Activated CD4-positive, CD25-positive, alpha-beta regulatory T cell treated with anti-CD3 and anti-CD28 coated beads, Interleukin-2, amount 50 U/mL, for 16 hours (primary cell): Measurements from ENCODE around the gene HOXA10.

Experiments
- DNase-seq: peaks from one replicate; pipeline ENCODE4 v3.0.0-alpha.2; 2020; ENCODE audit warnings: low read depth, low spot score

The HOXA10 gene

DNA sequence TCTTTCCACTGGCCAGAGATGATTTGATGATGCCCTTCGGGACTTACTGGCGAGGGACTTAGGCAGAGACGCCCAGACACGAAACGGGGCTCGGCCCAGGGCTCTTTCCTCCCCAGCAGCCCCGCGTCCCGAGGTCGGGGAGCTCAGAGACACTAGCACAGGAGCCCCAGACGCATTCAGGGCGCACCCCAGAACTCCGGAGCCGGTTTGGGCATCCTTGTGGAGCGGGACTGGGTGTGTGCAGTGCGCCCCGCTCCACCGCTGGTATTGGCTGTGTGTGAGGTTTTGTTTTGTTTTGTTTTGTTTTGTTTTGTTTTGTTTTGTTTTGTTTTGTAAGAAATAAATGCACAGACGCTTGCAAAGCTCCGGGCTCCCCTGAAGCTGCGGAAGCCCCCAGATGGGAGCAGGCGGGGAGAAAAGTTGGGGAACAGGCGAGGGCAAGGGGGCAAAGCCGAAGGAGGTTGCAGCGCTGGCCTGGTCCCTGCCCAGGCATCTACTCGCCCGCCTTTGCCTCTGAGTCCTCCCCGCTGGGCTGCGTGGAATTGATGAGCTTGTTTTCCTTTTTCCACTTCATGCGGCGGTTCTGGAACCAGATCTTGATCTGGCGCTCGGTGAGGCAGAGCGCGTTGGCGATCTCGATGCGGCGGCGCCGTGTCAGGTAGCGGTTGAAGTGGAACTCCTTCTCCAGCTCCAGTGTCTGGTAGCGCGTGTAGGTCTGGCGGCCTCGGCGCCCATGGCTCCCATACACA lies 28.8 kb downstream of the HOXA10 start:
- no peak for DNase-seq

DNA sequence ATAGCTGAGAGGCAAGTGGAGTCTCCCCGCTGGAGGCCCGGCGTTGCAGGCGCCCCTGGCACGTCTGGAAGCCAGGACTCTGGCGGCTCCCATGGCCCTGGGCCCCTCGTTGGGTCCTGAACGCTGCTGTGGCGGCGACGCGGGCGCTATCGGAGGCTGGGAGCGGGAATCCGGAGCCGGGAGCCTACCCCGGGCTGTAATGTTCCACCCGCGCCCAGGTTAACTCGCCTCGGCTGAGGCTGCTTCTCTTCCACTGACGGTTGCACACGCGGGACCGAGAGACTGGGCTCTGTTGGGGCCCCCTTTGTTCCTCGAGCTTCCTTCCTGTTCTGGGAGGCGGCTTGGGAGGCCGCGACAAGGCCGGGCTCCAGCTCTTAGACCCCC lies 29.3 kb downstream of the HOXA10 start:
- no peak for DNase-seq

DNA sequence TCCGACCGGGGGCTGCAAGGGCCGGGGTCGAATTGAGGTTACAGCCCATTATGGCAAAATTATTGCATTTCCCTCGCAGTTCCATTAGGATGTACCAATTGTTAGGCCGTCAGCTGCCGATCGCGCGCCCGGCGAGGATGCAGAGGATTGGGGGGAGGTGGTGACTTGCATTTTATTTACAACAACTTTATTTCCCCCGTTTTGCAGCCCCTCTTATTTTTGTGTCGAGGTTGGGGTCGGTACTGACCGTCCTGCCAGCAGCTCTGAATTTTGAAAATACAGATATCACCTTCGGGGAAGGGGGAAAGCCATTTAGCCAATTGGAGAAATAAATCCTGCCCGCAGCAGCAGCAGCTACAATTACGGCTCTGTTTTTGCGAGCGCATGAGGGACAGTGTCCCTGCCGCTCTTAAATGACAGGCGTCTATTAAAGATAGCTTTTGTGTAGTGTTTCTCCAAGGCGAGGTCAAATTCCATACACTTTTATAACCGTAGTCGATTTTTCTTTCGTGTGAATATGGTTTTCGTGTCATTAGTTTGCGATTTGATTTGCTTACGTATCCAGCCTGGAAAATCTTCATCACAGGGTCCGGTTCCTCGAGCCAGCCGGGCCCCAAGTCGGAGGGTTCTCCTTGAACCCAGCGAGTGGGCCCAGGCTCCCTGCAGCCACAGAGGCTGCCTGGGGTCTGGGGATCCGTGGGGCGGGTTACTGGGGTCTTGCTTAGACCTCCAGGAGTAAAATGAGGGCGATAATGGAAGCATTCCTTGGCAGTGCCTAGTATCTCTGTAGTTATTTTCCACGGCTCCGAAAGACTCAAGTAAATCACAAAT lies 30.0 kb downstream of the HOXA10 start:
- DNase-seq = no peak

DNA sequence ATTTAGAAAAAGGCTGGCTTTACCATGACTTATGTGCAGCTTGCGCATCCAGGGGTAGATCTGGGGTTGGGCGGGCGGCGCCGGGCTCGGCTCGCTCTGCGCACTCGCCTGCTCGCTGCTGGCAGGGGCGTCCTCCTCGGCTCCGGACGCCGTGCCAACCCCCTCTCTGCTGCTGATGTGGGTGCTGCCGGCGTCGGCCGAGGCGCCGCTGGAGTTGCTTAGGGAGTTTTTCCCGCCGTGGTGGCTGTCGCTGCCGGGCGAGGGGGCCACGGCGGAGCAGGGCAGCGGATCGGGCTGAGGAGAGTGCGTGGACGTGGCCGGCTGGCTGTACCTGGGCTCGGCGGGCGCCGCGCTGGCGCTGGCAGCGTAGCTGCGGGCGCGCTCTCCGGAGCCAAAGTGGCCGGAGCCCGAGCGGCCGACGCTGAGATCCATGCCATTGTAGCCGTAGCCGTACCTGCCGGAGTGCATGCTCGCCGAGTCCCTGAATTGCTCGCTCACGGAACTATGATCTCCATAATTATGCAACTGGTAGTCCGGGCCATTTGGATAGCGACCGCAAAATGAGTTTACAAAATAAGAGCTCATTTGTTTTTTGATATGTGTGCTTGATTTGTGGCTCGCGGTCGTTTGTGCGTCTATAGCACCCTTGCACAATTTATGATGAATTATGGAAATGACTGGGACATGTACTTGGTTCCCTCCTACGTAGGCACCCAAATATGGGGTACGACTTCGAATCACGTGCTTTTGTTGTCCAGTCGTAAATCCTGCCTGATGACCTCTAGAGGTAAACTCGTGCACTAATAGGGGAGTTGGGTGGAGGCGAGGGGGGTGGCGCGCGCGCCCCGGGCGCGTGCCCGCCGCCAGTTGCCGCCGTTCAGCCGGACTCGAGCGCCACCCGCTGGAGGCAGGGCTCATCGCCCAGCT lies 30.8 kb downstream of the HOXA10 start, which contains the start of gene HOXA5:
Gene HOXA5 (minus strand): TSS at position 659 of the 927 bp plus-strand sequence. CDS start 74 bp downstream, at position 585.
- no peak for DNase-seq

DNA sequence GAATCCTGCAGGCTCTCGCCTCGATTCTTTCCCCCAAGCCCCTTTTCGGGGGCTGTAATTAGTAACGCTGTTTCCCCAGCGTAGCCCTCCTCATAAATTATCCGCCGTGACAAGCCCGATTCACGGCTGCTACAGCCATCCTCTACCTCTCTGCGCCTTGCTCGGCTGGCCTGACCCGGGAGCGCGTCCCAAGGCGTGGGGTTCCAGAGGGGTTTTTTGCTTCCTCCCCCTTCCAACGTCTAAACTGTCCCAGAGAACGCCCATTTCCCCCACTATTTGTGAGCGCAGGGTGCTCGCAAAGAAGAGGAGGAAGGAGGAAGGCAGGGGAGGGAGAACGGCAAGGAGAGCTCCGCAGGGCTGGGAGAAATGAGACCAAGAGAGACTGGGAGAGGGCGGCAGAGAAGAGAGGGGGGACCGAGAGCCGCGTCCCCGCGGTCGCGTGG lies 31.5 kb downstream of the HOXA10 start:
- DNase-seq = no peak

DNA sequence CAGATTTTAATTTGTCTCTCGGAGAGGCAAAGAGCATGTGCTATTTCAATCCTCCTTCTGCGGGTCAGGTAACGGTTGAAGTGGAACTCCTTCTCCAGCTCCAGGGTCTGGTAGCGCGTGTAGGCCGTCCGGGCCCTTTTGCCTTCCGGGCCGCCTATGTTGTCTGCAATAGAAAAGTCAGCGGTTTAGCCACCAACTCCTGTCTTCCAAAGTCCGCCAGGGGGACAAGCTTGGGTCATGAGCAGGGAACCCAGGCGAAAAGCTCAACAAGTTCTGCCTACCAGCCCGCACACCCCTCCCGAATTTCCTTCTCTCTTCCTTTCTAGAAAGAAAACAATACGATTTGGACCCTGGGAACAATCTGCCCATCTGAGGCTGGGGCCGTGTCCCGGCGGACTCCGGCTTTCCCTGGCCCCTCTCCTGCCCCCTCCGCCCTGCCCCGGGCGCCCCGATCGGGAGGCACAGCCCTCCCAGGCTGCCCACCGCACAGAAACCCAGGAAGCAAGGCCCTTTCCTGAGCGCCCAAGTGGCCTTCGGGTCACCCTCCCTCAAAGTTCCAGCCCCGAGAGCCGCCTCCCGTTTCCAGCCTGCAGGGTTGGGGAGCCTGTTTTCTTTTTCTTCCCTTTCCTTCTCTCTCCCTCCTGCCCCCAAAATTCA lies 32.1 kb downstream of the HOXA10 start:
- no peak for DNase-seq

DNA sequence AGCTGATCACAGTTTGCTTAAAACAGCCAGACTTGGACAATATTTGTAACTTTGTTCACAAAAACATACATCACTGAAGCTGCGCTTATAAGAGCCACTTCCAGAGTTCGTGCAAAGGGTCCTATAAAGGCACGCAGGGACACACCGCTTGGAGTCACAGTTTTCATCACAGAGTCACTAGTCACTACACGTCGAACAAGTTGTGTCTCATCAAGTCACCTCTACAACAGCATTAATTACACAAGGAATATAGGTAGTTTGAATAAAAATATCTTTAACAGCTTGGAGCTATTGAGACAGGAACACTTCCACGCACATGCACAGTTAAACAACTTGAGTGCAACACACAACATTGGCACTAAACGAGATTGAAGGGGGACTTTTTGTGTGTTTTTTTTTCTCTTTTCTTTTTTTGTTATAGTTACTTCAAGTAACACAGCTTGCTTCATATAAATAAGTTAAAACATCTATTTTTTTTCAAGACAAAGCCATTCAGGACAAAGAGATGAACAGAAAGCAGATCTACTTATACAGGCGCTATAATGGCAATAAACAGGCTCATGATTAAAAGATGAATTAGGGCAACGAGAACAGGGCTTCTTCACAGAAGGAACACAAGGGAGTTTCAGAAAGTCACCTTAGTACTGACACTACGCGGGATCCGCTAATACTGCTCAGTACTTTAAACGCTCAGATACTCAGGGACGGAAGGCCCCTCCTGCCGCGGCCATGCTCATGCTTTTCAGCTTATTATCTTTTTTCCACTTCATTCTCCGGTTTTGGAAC lies 32.8 kb downstream of the HOXA10 start:
- DNase-seq = no peak

DNA sequence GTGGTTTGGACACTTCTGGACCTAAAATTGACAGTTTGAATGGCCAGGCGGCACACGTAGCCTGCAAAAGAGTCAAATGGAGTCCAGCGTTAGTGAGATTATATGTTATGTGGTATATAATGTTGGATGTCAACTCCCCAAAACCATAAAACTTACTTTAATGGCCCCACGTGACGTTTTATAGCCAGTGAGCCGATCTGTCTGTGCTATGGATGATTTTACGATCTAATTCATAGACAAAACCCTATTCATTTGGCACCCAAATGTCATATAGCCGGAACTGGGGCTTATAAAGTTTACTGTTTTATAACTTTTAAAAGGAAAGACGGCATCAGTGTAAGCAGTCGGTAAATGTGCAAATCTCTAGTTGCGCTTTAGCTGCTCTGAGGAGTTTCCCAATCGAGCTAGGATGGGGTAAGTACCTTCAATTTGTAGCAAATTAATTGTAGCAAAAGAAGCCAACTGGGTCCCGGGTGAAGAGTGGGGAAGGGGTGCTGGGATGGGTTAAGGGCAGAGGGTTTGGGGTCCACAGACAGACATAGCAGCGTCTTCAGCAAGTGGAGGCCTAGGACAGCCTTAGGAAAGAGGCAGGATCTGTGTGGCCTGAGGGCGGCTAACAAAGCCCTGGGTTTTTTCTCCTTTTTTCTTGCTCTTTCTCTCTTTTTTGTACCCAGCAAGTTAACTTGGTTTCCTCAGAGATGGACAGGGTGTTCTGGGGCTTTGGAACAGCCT lies 33.8 kb downstream of the HOXA10 start:
- DNase-seq = no peak

DNA sequence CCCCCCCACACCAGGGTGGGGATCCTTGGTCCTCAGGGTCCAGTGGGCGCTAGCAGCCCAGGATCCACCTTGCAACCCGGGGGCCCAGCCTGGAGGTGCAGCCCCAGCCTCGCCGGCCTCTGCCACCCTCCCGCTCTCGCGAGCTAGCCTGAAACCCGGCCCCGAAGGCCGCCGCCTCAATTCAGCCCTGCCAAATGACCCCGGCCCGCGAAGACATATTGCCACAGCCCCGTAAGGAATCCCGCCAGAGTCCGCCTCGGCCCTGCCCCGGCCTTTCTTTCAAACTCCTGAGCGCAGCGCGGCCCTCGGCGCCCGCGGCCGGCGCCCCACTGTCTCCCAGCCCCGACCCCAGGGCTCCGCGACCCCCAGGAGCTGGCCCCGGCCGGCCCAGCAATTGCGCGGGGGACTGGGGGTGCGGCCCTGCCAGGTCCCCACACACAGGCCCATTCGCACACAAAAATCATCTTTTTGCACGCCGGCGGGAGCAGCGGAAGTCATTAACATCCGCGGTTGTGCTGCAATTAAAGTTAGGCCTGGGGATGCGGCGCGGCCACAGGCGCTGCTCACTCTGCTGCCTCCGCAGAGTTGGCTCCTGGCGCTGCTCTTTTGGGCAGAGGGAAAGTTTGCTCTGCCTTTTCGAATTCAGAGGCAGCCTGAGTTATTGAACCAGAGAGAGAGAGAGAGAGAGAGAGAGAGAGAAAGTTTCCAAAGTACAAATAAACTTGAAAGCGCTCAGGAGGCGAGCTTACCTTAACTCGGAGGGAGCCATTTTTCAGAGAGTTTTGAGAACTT lies 34.6 kb downstream of the HOXA10 start:
- no peak for DNase-seq

DNA sequence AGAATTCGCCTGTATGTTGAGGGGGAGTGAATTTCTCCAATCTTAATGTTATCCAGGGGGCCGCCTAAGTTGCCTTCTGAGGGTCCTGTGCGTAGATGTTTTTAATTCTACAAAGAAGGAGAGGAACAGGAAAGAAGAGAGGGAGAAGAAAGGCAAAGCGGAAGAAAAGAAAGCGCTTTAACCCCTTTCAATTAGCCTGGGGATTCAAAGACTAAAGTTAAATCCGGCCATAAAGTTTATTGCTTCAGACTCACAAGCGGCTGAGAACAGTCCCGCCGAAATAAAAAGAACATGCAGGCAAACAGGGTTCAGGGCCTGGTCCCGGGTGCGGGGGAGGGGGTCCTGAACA lies 35.2 kb downstream of the HOXA10 start:
- DNase-seq = no peak

DNA sequence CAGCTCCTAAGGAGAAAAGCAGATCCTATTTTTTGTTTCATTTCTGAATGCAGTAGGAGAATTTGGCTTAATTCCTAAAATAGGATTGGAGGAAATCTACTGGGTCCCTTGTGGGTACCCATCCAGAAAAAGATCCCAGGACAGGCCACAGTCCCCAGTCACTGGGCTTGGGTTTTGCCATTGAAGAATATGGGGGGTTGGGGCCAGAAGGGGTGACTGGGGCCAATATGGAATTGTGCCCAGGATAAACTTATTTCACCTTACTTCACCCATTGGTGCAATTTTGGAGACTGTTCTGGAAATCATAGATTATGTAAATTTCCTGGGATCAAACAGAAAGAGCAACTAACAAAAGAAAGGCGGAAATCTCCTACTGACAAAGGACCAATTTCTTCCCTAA lies 35.6 kb downstream of the HOXA10 start:
- DNase-seq = no peak

DNA sequence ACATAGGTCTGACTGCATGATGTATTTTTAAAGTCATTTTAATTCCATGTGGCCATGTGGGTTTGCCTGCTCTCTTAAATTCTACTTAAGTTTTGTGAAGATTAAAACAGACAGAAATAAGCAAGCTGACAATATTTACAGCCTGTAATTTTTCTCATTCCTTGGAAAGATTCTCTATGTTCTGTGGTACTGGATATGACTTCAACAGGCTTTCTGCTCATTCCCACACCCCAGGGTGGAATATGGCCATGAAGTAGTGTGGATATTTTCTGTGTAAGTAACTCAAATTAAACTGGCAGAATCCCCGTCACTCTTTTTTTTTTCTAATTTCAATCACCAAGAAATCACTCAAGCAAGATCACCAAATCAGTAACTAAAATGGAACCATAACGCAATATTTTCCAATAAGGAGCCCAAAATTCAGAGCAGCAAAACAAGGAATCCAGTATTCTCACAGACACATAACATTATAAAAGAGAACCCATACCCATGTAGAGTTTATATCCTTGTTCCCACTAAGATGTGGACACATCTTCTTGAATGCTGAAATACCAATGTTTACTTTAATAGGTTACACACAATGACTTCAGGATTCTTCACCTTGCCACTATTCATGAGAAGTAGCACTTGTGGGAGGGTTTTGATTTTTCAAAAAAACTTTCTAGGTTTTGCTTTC lies 36.3 kb downstream of the HOXA10 start:
- DNase-seq = no peak

DNA sequence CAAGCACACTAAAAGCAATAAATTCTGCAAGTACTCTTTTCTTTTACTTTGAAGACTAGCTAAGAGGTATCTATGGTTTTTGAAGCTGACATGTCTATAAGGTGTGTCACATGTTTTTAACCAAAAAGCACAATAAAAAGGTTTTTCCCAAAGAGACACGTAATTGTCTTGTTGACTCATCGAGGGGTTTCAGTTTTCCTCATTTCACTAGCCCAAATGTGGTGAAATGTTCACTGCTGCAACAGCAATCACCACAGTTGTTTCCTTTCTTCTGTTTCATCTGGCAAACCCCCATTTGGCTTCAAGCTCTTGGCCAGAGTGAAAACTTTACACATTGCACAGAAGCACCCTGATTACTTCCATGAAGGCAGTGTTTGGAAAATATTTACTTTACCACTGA lies 39.7 kb downstream of the HOXA10 start:
- DNase-seq = no peak

DNA sequence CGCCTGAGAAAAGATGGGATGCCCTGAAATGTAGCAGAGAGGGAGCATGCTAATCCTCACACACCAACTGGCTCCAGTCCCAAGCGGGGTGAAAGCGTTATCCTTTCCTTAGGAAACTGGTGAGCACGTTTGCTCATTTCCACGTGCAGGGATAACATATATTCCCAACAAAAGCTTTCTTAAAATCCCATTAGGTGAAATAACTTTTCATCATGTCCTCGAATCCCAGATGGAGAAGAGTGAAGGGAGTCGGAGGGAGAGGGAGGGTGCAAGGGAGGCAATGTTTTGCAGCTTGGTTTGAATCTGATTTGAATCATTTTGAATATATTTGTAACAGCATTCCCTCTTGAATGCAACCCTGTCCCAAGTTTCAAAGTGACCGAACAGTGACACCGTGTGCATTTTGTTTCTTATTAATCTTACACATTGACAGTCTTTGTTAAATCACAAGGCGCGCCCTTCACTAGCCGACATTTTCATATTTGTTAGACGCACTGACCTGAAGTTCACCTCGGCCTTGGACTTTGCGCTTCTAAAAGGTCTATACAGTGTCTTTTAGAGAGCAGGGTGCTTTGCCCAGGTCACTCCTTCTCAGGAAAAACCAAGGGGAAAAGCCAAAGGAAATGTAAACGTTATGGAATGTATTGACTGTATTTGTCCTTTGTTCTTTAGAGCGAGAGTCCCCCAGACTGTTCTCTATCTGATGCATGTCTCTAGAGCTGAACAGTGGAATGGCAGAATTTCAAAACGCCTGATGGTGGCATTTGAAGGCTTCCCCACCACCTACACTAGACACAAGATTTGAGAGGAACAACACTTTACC lies 40.5 kb downstream of the HOXA10 start:
- no peak for DNase-seq

DNA sequence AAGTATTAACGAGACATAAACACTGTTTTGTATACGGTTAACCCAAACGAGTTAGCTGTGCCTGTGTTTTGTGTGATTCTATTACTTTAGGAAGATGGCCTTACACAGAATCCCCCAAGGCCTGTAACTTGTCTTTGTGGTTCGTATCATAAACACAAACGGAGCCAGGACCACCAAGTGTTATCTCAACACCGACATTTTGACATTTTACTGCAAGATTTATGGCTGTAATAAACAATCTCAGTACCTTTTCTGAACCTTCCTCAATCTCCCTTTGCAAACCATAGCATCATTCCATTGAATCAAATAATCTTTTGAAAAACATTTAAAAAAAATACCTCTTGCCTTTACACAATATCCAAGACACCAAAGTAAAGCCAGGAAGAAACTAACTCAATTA lies 41.1 kb downstream of the HOXA10 start:
- no peak for DNase-seq

DNA sequence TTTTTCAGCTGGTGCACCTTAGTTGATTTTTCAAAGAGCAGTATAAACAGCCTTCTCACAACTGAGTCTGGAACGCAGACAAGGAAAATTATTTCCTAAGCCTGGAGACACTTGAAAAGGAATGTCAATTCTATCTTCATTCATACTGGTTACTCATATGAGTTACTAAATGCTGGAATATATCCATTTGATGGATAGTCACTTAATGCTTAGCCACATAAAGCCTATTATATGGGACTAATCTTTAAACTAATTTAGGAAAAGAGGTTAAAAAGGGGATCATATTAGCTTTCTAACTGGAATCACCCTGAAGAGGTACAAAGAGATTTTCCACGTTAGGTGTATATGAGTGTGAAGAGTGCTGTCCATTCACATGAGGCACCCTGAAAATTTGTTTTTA lies 41.9 kb downstream of the HOXA10 start:
- no peak for DNase-seq

DNA sequence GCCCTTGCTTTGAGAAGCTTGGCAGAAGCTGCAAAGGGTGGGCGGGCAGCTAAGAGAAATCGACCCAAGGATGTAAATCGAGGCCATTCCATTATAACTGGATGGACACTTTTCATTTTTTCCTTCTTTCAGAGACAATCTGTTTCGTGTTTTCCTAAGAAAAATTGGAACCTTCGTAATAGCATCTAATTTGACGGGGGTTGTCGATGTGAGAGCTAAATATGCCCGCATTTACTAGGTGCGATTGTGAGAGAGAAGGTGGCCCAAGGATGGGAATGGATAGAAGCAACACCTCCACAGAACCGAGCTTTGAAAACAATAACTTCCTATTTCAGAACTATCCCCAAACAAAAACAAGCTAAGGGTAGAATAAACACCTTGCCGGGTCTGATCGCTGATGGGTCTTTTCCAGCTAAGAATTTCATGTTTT lies 42.7 kb downstream of the HOXA10 start:
- no peak for DNase-seq
